ENCODE measurements around the gene TMEM214. TPM values are rescaled to one million over a fixed set of nuclear protein-coding genes. Genes with fewer than 3 reads are reported as not detected.

The TMEM214 gene
- total RNA-seq, 1 experiment from 2014 or later = 77.8 TPM

- peak overlapping the region; percentile 81 to 94 for H3K4me3 ChIP-seq (ENCODE audit: low read depth in 2 of 2, low read length in 2 of 2)
- in situ Hi-C loops (cut with HindIII; ENCODE audit: low pct_unique_long_range_greater_than_20kb, low sequenced_read_pairs) (no loop called here), intact Hi-C loops (cut with micrococcal nuclease; ENCODE audit: unreplicated experiment) (no loop called here)
- TF ChIP-seq POLR2AphosphoS5 (IDR thresholded peaks at IDR 0.05; ENCODE audit: low read depth, low read length) (no peak), TCF7L2 (IDR thresholded peaks at IDR 0.05; ENCODE audit: low read depth, low read length) (no peak), SIN3A (IDR thresholded peaks at IDR 0.05; ENCODE audit: borderline replicate concordance, insufficient read depth, low read depth, low read length) (no peak), REST (IDR thresholded peaks at IDR 0.05; ENCODE audit: insufficient read depth in 1 of 2, low read depth in 2 of 2, low read length in 1 of 2) (no peak), CTCF (IDR thresholded peaks at IDR 0.05) (no peak)
- H3K27me3 ChIP-seq (ENCODE audit: control insufficient read depth, insufficient read depth, low read length) = no peaks in the 10 kb centered on the region
- no peaks in the 10 kb centered on the region for H3K9me3 ChIP-seq (ENCODE audit: control insufficient read depth, insufficient read depth, low read depth, low read length)
- peaks cover 5% of the 10 kb centered on the region; the same call in 1 of the 2 replicates for H3K36me3 ChIP-seq (ENCODE audit: control insufficient read depth, insufficient read depth, low read length)
- BruUV-seq (replicated peaks) = TSS peak; percentile 81
- ChIA-PET POLR2A (no interaction called here), CTCF (no interaction called here)
- DNase-seq (ENCODE audit: low read depth, low spot score) (no peak), ATAC-seq (no peak)
- peaks cover 7% of the 10 kb centered on the region for H3K4me1 ChIP-seq (ENCODE audit: control insufficient read depth, insufficient read depth, low read length)
- H3K27ac ChIP-seq (ENCODE audit: low read length) = peak overlapping the region; percentile 93
Measured at GRCh38 chr2:27033253-27033852, 588 bp downstream of the TMEM214 start.

- peaks cover 8% of the 10 kb centered on the region for H3K36me3 ChIP-seq (ENCODE audit: control insufficient read depth, insufficient read depth, low read length)
- ATAC-seq (no peak), DNase-seq (ENCODE audit: low read depth, low spot score) (no peak)
- H3K27me3 ChIP-seq (ENCODE audit: control insufficient read depth, insufficient read depth, low read length) = no peaks in the 10 kb centered on the region
- intact Hi-C loops (cut with micrococcal nuclease; ENCODE audit: unreplicated experiment) = no loop called here
- POLR2A ChIA-PET = no interaction called here
- in situ Hi-C loops (cut with HindIII; ENCODE audit: low pct_unique_long_range_greater_than_20kb, low sequenced_read_pairs) = no loop called here
- no peak overlapping the region for H3K27ac ChIP-seq (ENCODE audit: low read length)
- no TSS peak for BruUV-seq (replicated peaks)
- TF ChIP-seq CTCF (IDR thresholded peaks at IDR 0.05) = no peak
- TF ChIP-seq SIN3A (IDR thresholded peaks at IDR 0.05; ENCODE audit: borderline replicate concordance, insufficient read depth, low read depth, low read length) = no peak
- TF ChIP-seq REST (IDR thresholded peaks at IDR 0.05; ENCODE audit: insufficient read depth in 1 of 2, low read depth in 2 of 2, low read length in 1 of 2) = no peak
- no peak for TF ChIP-seq TCF7L2 (IDR thresholded peaks at IDR 0.05; ENCODE audit: low read depth, low read length)
- no peak for TF ChIP-seq POLR2AphosphoS5 (IDR thresholded peaks at IDR 0.05; ENCODE audit: low read depth, low read length)
- H3K9me3 ChIP-seq (ENCODE audit: control insufficient read depth, insufficient read depth, low read depth, low read length) = no peaks in the 10 kb centered on the region
- no peak overlapping the region for H3K4me3 ChIP-seq (ENCODE audit: low read depth in 2 of 2, low read length in 2 of 2)
- H3K4me1 ChIP-seq (ENCODE audit: control insufficient read depth, insufficient read depth, low read length) = peaks cover 7% of the 10 kb centered on the region
- CTCF ChIA-PET = no interaction called here
Measured at GRCh38 chr2:27038012-27038411, 5.2 kb downstream of the TMEM214 start.
